HepG2 (cell line): ENCODE results near the gene TWNK. TPM values are rescaled to one million over a fixed set of nuclear protein-coding genes. Genes with fewer than 3 reads are reported as not detected.

Source experiments
- CC2D1A ChIP-seq: sonication (generic); formaldehyde crosslinking; IDR thresholded peaks from 2 replicates; pipeline ENCODE4 v1.8.1; 2023; ENCODE audit warnings: mild to moderate bottlenecking, missing genetic modification reagents
- HOXA9 ChIP-seq: sonication (generic); formaldehyde crosslinking; IDR thresholded peaks from 2 replicates; pipeline ENCODE4 v1.8.1; 2022; ENCODE audit warnings: missing genetic modification reagents, mild to moderate bottlenecking, moderate library complexity, borderline replicate concordance
- KDM2A ChIP-seq: sonication (generic); formaldehyde crosslinking; IDR thresholded peaks from 2 replicates; pipeline ENCODE4 v1.4.0; 2020; ENCODE audit warnings: low read depth, missing genetic modification reagents, borderline replicate concordance
- MLLT10 ChIP-seq: sonication (generic); formaldehyde crosslinking; IDR thresholded peaks from 2 replicates; pipeline ENCODE4 v1.4.0; 2020; ENCODE audit warnings: missing genetic modification reagents
- POLR2AphosphoS5 ChIP-seq: IDR thresholded peaks from 2 replicates; pipeline ENCODE4 v1.6.1; 2012; ENCODE audit warnings: low read depth, low read length
- SAP130 ChIP-seq: IDR thresholded peaks from 2 replicates; pipeline ENCODE4 v1.6.1; 2016; ENCODE audit warnings: low read depth
- SPEN ChIP-seq: sonication (generic); formaldehyde crosslinking; IDR thresholded peaks from 2 replicates; pipeline ENCODE4 v1.5.1; 2020; ENCODE audit warnings: low read depth, mild to moderate bottlenecking, missing genetic modification reagents
- ZC3H4 ChIP-seq: sonication (generic); formaldehyde crosslinking; IDR thresholded peaks from 2 replicates; pipeline ENCODE4 v1.4.0; 2020; ENCODE audit warnings: missing genetic modification reagents, borderline replicate concordance
- ZFP1 ChIP-seq: IDR thresholded peaks from 2 replicates; pipeline ENCODE4 v1.6.1; 2016
- ZMYM2 ChIP-seq: sonication (generic); formaldehyde crosslinking; IDR thresholded peaks from 2 replicates; pipeline ENCODE4 v1.8.0; 2022; ENCODE audit warnings: mild to moderate bottlenecking, missing genetic modification reagents
- ZNF34 ChIP-seq: sonication (generic); formaldehyde crosslinking; IDR thresholded peaks from 2 replicates; pipeline ENCODE4 v1.4.0; 2020; ENCODE audit warnings: mild to moderate bottlenecking, missing genetic modification reagents, borderline replicate concordance
- ZNF496 ChIP-seq: sonication (generic); formaldehyde crosslinking; IDR thresholded peaks from 2 replicates; pipeline ENCODE4 v1.8.1; 2023; ENCODE audit warnings: mild to moderate bottlenecking, moderate library complexity, missing genetic modification reagents; ENCODE audit not compliant: insufficient replicate concordance
- ZNF747 ChIP-seq: sonication (generic); formaldehyde crosslinking; IDR thresholded peaks from 2 replicates; pipeline ENCODE4 v1.8.1; 2023; ENCODE audit warnings: missing genetic modification reagents, mild to moderate bottlenecking, borderline replicate concordance
- ZNF850 ChIP-seq: sonication (generic); formaldehyde crosslinking; conservative IDR thresholded peaks from 2 replicates; pipeline ENCODE4 v1.9.0; 2021; ENCODE audit warnings: mild to moderate bottlenecking, missing genetic modification reagents
- ZSCAN20 ChIP-seq: sonication (generic); formaldehyde crosslinking; IDR thresholded peaks from 2 replicates; pipeline ENCODE4 v1.4.0; 2020; ENCODE audit warnings: missing genetic modification reagents, mild to moderate bottlenecking, borderline replicate concordance
- polyA plus RNA-seq, 8 experiments: library from polyadenylated mRNA; depleted of rRNA in 3 of 8; stranded (reverse) in 7 of 8; unstranded in 1 of 8; fragments of >200 nt; fragmentation: Illumina TruSeq in 4 of 8; extraction: Trizol in 4 of 8; gene quantifications; 2 replicates each; pipeline versions ENCODE4 v1.2.1 to v1.2.3, GENCODE V29; 2011 to 2016; ENCODE audit warnings: low read depth in 4 of 8, missing spikeins in 1 of 8, mixed read lengths in 1 of 8; ENCODE audit not compliant: insufficient read depth in 1 of 8
- total RNA-seq, 5 experiments: library from RNA; depleted of rRNA; stranded (reverse); fragments of >200 nt; fragmentation: Illumina TruSeq; extraction: Trizol; gene quantifications; 2 replicates each; pipeline ENCODE4 v1.2.3, GENCODE V29; 2016; ENCODE audit warnings: low read depth in 1 of 5
- TF ChIP-seq, protein P1 (sequence below): sonication (generic); formaldehyde crosslinking; IDR thresholded peaks from 2 replicates; pipeline ENCODE4 v1.8.0; 2022; ENCODE audit warnings: mild to moderate bottlenecking, missing genetic modification reagents, moderate library complexity
- TF ChIP-seq, protein P2 (sequence below): sonication (generic); formaldehyde crosslinking; IDR thresholded peaks from 2 replicates; pipeline ENCODE4 v1.5.1; 2020; ENCODE audit warnings: mild to moderate bottlenecking, missing genetic modification reagents, moderate library complexity
- TF ChIP-seq, protein P3 (sequence below): sonication (generic); formaldehyde crosslinking; IDR thresholded peaks from 2 replicates; pipeline ENCODE4 v1.8.0; 2022; ENCODE audit warnings: mild to moderate bottlenecking, missing genetic modification reagents; ENCODE audit not compliant: insufficient replicate concordance
- TF ChIP-seq, protein P4 (sequence below), 2 experiments: sonication (generic) in 1 of 2; formaldehyde crosslinking in 1 of 2; IDR thresholded peaks; 2 replicates each; pipeline versions ENCODE4 v1.5.1 to v1.6.1; 2011 to 2020; ENCODE audit warnings: borderline replicate concordance in 1 of 2, low read depth in 1 of 2, low read length in 1 of 2, mild to moderate bottlenecking in 1 of 2, missing genetic modification reagents in 1 of 2, moderate library complexity in 1 of 2

Gene TWNK
- total and polyA plus RNA-seq, 2 of the 13 experiments (the other 11 are each of a cell fraction or from before 2014, with no cell fraction given), result 10.7 to 16.5 TPM

DNA sequence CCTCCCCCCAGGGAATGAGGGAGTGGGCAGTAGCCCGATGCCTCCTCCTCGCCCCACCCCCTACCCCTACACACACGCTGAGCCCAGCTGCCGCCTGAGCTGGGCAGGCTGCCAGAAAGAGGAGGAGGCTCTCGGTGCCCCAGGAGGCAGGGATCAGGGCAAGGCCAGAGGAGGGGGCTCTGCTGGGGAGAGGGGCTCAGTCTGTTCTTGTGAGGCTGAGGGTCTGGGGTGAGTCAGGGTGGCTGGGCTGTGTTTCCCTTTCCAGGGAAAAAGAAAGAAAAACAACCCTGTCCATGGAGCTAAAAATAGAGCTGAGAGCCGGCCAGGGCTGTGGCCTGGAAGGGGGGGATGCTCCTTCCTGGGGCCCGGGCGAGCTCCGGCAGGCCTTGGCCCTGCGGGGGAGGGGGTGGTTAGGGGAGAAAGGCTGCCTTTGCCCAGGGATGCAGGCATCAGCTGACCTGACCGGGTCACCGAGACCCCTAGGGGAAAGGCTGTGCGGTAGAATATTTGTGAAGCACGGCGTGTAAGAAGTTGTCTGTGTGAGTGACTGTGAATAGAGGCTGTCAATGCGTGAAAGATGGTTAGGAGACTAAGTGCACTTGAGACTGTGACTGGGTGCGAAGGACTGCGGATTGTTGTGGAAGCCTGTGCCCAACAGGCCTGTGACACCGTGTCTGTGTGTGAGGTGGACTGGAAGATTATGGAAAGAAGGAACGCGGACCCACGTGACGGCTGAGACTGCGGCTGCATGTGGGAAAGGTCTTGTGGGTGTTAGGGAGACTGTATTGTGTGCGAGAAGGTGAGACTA lies 11.0 kb downstream of the TWNK start (continued):
- TF ChIP-seq HOXA9 (CRISPR knock-in tag) (0 out of 2 replicates have a peak, but pooled peaks have one; percentile 1), ZMYM2 (CRISPR knock-in tag) (no peak), MLLT10 (CRISPR knock-in tag) (no peak), POLR2AphosphoS5 (peak; percentile 50), ZC3H4 (0 out of 2 replicates have a peak, but pooled peaks have one; percentile 62), ZFP1 (no peak), ZNF747 (CRISPR knock-in tag) (no peak), ZNF496 (CRISPR knock-in tag) (no peak), ZSCAN20 (CRISPR knock-in tag) (0 out of 2 replicates have a peak, but pooled peaks have one; percentile 5), SPEN (peak; percentile 1; the same call in 1 of the 2 replicates), CC2D1A (peak; percentile 25; the same call in 1 of the 2 replicates), SAP130 (CRISPR knock-in tag) (peak; percentile 3; the same call in 1 of the 2 replicates), ZNF34 (CRISPR knock-in tag) (no peak), ZNF850 (CRISPR knock-in tag) (no peak), KDM2A (CRISPR knock-in tag) (no peak; the same call in 1 of the 2 replicates)
- TF ChIP-seq, protein P1, sequence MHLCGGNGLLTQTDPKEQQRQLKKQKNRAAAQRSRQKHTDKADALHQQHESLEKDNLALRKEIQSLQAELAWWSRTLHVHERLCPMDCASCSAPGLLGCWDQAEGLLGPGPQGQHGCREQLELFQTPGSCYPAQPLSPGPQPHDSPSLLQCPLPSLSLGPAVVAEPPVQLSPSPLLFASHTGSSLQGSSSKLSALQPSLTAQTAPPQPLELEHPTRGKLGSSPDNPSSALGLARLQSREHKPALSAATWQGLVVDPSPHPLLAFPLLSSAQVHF, result no peak
- TF ChIP-seq, protein P2, sequence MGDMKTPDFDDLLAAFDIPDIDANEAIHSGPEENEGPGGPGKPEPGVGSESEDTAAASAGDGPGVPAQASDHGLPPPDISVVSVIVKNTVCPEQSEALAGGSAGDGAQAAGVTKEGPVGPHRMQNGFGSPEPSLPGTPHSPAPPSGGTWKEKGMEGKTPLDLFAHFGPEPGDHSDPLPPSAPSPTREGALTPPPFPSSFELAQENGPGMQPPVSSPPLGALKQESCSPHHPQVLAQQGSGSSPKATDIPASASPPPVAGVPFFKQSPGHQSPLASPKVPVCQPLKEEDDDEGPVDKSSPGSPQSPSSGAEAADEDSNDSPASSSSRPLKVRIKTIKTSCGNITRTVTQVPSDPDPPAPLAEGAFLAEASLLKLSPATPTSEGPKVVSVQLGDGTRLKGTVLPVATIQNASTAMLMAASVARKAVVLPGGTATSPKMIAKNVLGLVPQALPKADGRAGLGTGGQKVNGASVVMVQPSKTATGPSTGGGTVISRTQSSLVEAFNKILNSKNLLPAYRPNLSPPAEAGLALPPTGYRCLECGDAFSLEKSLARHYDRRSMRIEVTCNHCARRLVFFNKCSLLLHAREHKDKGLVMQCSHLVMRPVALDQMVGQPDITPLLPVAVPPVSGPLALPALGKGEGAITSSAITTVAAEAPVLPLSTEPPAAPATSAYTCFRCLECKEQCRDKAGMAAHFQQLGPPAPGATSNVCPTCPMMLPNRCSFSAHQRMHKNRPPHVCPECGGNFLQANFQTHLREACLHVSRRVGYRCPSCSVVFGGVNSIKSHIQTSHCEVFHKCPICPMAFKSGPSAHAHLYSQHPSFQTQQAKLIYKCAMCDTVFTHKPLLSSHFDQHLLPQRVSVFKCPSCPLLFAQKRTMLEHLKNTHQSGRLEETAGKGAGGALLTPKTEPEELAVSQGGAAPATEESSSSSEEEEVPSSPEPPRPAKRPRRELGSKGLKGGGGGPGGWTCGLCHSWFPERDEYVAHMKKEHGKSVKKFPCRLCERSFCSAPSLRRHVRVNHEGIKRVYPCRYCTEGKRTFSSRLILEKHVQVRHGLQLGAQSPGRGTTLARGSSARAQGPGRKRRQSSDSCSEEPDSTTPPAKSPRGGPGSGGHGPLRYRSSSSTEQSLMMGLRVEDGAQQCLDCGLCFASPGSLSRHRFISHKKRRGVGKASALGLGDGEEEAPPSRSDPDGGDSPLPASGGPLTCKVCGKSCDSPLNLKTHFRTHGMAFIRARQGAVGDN, result peak; percentile 17; the same call in 1 of the 2 replicates
- TF ChIP-seq, protein P3, sequence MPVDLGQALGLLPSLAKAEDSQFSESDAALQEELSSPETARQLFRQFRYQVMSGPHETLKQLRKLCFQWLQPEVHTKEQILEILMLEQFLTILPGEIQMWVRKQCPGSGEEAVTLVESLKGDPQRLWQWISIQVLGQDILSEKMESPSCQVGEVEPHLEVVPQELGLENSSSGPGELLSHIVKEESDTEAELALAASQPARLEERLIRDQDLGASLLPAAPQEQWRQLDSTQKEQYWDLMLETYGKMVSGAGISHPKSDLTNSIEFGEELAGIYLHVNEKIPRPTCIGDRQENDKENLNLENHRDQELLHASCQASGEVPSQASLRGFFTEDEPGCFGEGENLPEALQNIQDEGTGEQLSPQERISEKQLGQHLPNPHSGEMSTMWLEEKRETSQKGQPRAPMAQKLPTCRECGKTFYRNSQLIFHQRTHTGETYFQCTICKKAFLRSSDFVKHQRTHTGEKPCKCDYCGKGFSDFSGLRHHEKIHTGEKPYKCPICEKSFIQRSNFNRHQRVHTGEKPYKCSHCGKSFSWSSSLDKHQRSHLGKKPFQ (CRISPR knock-in tag), result peak; percentile 2
- TF ChIP-seq, protein P4, sequence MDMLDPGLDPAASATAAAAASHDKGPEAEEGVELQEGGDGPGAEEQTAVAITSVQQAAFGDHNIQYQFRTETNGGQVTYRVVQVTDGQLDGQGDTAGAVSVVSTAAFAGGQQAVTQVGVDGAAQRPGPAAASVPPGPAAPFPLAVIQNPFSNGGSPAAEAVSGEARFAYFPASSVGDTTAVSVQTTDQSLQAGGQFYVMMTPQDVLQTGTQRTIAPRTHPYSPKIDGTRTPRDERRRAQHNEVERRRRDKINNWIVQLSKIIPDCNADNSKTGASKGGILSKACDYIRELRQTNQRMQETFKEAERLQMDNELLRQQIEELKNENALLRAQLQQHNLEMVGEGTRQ (IDR thresholded peaks at IDR 0.05; ENCODE audit: low read depth, low read length), result 0 out of 2 replicates have a peak, but pooled peaks have one; percentile 17
- TF ChIP-seq, protein P4 (CRISPR knock-in tag; IDR thresholded peaks at IDR 0.05; ENCODE audit: borderline replicate concordance), result no peak
